Measurements from ENCODE around the gene GJB2. TPM values are rescaled to one million over a fixed set of nuclear protein-coding genes. Genes with fewer than 3 reads are reported as not detected.

Gene GJB2
- total and polyA plus RNA-seq, 2 of the 8 experiments (the other 6 are each of a cell fraction or from before 2014, with no cell fraction given) = 0.20 to 0.21 TPM

DNA sequence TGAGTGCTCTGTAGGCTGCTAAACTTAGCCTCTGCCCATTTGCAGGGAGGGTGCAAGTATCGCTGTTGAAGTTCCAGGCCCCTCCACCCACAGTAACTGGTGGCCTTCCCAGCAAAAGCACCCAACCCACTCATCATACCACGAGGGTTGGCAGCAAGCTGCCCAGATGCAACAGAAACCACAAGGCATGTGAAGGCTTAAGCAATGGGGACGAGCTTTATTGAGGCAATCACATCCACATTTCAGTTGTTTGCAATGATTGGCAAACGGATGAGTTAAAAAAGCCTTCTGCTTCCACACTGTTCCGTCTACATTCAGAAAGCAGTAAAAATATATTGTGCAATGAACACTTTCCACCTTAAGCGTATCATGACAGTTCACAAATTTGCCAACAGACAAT, 29.0 kb upstream of the GJB2 start (continued):
- TF ChIP-seq ZNF274 (IDR thresholded peaks at IDR 0.05; ENCODE audit: borderline replicate concordance, extremely low read depth, low read length) = no peak

DNA sequence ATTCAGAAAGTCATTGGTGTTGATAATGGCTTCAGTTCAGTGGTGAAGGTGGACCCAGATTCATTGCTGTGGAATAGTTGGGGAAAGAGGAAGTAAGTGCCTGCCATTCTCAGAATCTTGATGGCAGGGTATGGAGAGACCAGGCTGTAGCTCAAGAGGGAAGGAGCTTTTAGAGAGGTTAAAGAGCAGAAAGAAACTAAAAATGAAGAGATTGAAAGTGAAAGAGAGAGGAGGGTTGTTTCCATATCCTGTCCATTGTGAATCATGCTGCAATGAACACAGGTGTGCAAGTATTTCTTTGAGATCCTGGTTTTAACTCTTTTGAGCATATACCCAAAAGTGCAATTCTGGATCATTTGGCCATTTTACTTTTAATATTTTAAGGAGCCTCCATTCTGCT, 26.8 kb upstream of the GJB2 start:
- Histone ChIP-seq H3K27ac (ENCODE audit: low read depth, low read length) (no peak overlapping the region), H3K56ac (replicated peaks; ENCODE audit: insufficient read length, low read depth, low read length) (no peak overlapping the region), H2BK12ac (ENCODE audit: low read depth, low read length) (no peak overlapping the region), H4K8ac (ENCODE audit: extremely low read depth, insufficient read depth, low read length) (no peak overlapping the region), H4K20me1 (replicated peaks in 1 of 2; ENCODE audit: control insufficient read depth in 1 of 2, insufficient read depth in 2 of 2, low read length in 2 of 2) (no peaks in the 10 kb centered on the region), H3K4me3 (ENCODE audit: extremely low read depth in 1 of 4, insufficient read depth in 2 of 4, low read depth in 3 of 4, low read length in 4 of 4) (no peak overlapping the region), H3K23ac (ENCODE audit: insufficient read length) (no peak overlapping the region), H3K9ac (replicated peaks in 1 of 4; ENCODE audit: extremely low read depth in 1 of 4, low read depth in 3 of 4, low read length in 3 of 4) (no peak overlapping the region), H3K14ac (ENCODE audit: insufficient read length) (no peak overlapping the region), H3K4me1 (replicated peaks in 1 of 4; ENCODE audit: control insufficient read depth in 3 of 4, insufficient read depth in 4 of 4, low read length in 3 of 4) (peaks cover 0 to under 1% (median 0%) of the 10 kb centered on the region in 4 experiments; a peak in 1 of 7 replicates), H2BK5ac (ENCODE audit: low read depth, low read length) (no peak overlapping the region), H3K4me2 (ENCODE audit: insufficient read depth in 1 of 2, low read depth in 2 of 2, low read length in 2 of 2) (no peak overlapping the region), H2AK5ac (ENCODE audit: low read depth, low read length) (no peak overlapping the region), H4K5ac (ENCODE audit: insufficient read length, low read depth, low read length) (no peak overlapping the region), H3K36me3 (ENCODE audit: control insufficient read depth in 2 of 4, insufficient read depth in 4 of 4, low read length in 3 of 4) (no peaks in the 10 kb centered on the region), H3K79me2 (ENCODE audit: control insufficient read depth in 1 of 2, insufficient read depth in 2 of 2, low read length in 2 of 2) (no peaks in the 10 kb centered on the region), H2BK120ac (replicated peaks; ENCODE audit: low read depth, low read length) (no peak overlapping the region), H3K23me2 (ENCODE audit: low read depth, low read length) (no peaks in the 10 kb centered on the region), H3K9me3 (ENCODE audit: insufficient read depth in 2 of 2, low read depth in 1 of 2, low read length in 1 of 2) (no peaks in the 10 kb centered on the region), H3K27me3 (replicated peaks in 1 of 4; ENCODE audit: control insufficient read depth in 3 of 4, extremely low read depth in 1 of 4, insufficient read depth in 3 of 4, low read length in 3 of 4) (peaks cover 0 to 3% (median 0%) of the 10 kb centered on the region in 4 experiments; a peak in 1 of 7 replicates), H4K91ac (replicated peaks; ENCODE audit: insufficient read length, low read length) (no peak overlapping the region), H2BK20ac (ENCODE audit: low read length) (no peak overlapping the region), H3K18ac (ENCODE audit: extremely low read depth, low read length) (no peak overlapping the region), H3K79me1 (ENCODE audit: low read depth, low read length) (no peaks in the 10 kb centered on the region), H2AFZ (ENCODE audit: low read length) (no peak overlapping the region), H3K4ac (replicated peaks; ENCODE audit: insufficient read length, low read depth, low read length) (no peak overlapping the region), H2BK15ac (ENCODE audit: low read length) (no peak overlapping the region)
- ChIA-PET CTCF (ENCODE audit: partially characterized antibody) (interaction anchor here (1.1 kb wide), 1 partner anchor 113 kb away, joined by 3 read pairs; no protein-coding TSS in a partner anchor), POLR2A (ENCODE audit: partially characterized antibody) (no interaction called here)
- DNase-seq (ENCODE audit: low read depth in 1 of 2, low spot score in 2 of 2) (no peak), FAIRE-seq (no peak)
- TF ChIP-seq EGR1 (IDR thresholded peaks at IDR 0.05; ENCODE audit: borderline replicate concordance, low read depth, low read length) (no peak), TCF12 (IDR thresholded peaks at IDR 0.05; ENCODE audit: low read depth, low read length) (no peak), KDM5A (IDR thresholded peaks at IDR 0.05; ENCODE audit: low read length) (no peak), SIN3A (conservative IDR thresholded peaks at IDR 0.05 in 1 of 2, IDR thresholded peaks at IDR 0.05 in 1 of 2; ENCODE audit: low read depth in 1 of 2, low read length in 2 of 2) (no peak), ASH2L (IDR thresholded peaks at IDR 0.05; ENCODE audit: low read length) (no peak), SIX5 (IDR thresholded peaks at IDR 0.05; ENCODE audit: low read depth, low read length) (no peak), RNF2 (IDR thresholded peaks at IDR 0.05; ENCODE audit: borderline replicate concordance, low read depth, low read length, missing control alignments, poor library complexity, severe bottlenecking) (no peak), NANOG (IDR thresholded peaks at IDR 0.05; ENCODE audit: insufficient read depth, low read depth, low read length, poor library complexity, severe bottlenecking) (no peak), POU5F1 (IDR thresholded peaks at IDR 0.05; ENCODE audit: low read depth, low read length) (no peak)
- TF ChIP-seq, protein P1, sequence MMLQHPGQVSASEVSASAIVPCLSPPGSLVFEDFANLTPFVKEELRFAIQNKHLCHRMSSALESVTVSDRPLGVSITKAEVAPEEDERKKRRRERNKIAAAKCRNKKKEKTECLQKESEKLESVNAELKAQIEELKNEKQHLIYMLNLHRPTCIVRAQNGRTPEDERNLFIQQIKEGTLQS (IDR thresholded peaks at IDR 0.05; ENCODE audit: insufficient read depth, low read depth, low read length) = no peak
- TF ChIP-seq, protein P2, sequence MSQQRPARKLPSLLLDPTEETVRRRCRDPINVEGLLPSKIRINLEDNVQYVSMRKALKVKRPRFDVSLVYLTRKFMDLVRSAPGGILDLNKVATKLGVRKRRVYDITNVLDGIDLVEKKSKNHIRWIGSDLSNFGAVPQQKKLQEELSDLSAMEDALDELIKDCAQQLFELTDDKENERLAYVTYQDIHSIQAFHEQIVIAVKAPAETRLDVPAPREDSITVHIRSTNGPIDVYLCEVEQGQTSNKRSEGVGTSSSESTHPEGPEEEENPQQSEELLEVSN (IDR thresholded peaks at IDR 0.05) = no peak
